Stomach (tissue), 4 donors: ENCODE results near the gene PUS10.

Source experiments
- CTCF ChIP-seq, 7 experiments: fragments of 450-650 bp in 4 of 7; fragments of 200-600 bp in 3 of 7; sonication (generic) in 3 of 7; IDR thresholded peaks; one replicate each; pipeline ENCODE4 v1.5.1; 2016 to 2019; ENCODE audit warnings: antibody characterized with exemption in 7 of 7, control low read depth in 2 of 7, mild to moderate bottlenecking in 1 of 7
- POLR2A ChIP-seq, 4 donors: fragments of 450-650 bp; IDR thresholded peaks; one replicate each; pipeline ENCODE4 v1.6.1; 2016; ENCODE audit warnings: antibody characterized with exemption in 4 of 4, control low read depth in 2 of 4, mild to moderate bottlenecking in 1 of 4, moderate library complexity in 1 of 4

- TF ChIP-seq POLR2A (IDR thresholded peaks at IDR 0.05) (no peak), CTCF (IDR thresholded peaks at IDR 0.05) (no peak)
Observed at GRCh38 chr2:60966507-60967405, 51.3 kb downstream of the PUS10 start.
